ENCODE measurements around the gene CMKLR1. TPM values are rescaled to one million over a fixed set of nuclear protein-coding genes. Genes with fewer than 3 reads are reported as not detected.
A peak's percentile ranks its signal among the peaks of the same experiment; 100 is the strongest.

The CMKLR1 gene
- total RNA-seq, 3 donors from 2014 or later (not counting 1 experiment from before 2014, with no cell fraction given) = 40.7 to 99.1 (median 63.2) TPM

DNA sequence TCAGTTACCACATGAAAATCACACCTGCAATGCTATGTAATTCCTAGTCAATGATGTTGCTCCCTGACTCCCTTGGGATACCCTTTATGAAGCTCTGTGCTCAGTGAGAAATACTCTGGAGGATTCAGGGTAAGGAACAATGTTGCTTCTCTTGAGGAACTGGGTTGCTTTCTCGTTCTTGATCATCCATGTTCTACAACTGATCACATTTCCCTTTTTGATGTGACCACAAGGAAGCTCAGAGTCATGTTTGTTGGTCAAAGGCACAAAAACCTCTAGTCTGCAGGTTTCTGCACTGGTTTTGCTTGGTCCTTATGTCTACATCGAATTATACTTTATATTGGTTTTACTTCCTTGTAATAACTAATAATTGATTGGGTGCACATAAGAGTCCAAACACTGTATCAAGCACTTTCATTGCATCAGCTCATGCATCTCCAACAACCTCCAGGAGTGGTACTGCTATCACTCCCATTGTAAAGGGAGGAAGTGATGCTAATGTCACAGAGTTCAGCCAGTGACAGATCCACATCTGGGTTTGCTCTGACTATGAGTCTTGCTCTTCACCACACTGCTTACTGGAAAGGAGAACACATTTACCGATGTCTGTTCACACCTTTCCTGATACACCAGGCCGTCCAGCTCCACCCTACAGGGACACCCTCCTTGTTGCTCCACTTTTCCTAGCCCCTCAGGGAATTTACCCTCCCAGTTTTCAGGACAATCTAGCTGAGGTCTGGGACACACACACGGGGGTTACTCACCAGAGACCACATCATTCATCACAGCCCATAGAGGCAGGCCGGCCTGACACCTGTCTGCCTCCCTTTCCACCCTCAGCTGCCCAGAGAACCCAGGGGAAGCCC is 41.0 kb downstream of the CMKLR1 start:
- DNase-seq (no peak), ATAC-seq (peak; percentile 28 to 40 (median 37))
- no peaks in the 10 kb centered on the region for H3K27me3 Mint-ChIP-seq (ENCODE audit: low read depth in 2 of 2)
- H3K4me1 Mint-ChIP-seq = peaks cover 97 to 100% of the 10 kb centered on the region in 2 donors
- H3K4me3 Mint-ChIP-seq = peak overlapping the region; percentile 85
- no peaks in the 10 kb centered on the region for H3K9me3 Mint-ChIP-seq
- H3K27me3 ChIP-seq (ENCODE audit: control insufficient read depth, insufficient read depth, low read length) = no peaks in the 10 kb centered on the region
- H3K4me3 ChIP-seq (ENCODE audit: low read length) = no peak overlapping the region
- peak overlapping the region; percentile 91 to 98 for H3K27ac Mint-ChIP-seq
- H3K36me3 Mint-ChIP-seq = peaks cover 8% of the 10 kb centered on the region
- peak overlapping the region; percentile 69 for H3K27ac ChIP-seq (ENCODE audit: low read length)
- peaks cover 82% of the 10 kb centered on the region for H3K4me1 ChIP-seq (ENCODE audit: control insufficient read depth, insufficient read depth, low read length)
- TF ChIP-seq, protein P1, sequence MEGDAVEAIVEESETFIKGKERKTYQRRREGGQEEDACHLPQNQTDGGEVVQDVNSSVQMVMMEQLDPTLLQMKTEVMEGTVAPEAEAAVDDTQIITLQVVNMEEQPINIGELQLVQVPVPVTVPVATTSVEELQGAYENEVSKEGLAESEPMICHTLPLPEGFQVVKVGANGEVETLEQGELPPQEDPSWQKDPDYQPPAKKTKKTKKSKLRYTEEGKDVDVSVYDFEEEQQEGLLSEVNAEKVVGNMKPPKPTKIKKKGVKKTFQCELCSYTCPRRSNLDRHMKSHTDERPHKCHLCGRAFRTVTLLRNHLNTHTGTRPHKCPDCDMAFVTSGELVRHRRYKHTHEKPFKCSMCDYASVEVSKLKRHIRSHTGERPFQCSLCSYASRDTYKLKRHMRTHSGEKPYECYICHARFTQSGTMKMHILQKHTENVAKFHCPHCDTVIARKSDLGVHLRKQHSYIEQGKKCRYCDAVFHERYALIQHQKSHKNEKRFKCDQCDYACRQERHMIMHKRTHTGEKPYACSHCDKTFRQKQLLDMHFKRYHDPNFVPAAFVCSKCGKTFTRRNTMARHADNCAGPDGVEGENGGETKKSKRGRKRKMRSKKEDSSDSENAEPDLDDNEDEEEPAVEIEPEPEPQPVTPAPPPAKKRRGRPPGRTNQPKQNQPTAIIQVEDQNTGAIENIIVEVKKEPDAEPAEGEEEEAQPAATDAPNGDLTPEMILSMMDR (IDR thresholded peaks at IDR 0.05) = no peak
- peaks cover under 1% of the 10 kb centered on the region for H3K36me3 ChIP-seq (ENCODE audit: control insufficient read depth, insufficient read depth, low read length)
- intact Hi-C loops (cut with micrococcal nuclease) = no loop called here
- WGBS (ENCODE audit: insufficient coverage) = 34% methylated on average over 5 of the region's 6 CpGs
- no peaks in the 10 kb centered on the region for H3K9me3 ChIP-seq (ENCODE audit: control insufficient read depth, insufficient read depth, low read length)

DNA sequence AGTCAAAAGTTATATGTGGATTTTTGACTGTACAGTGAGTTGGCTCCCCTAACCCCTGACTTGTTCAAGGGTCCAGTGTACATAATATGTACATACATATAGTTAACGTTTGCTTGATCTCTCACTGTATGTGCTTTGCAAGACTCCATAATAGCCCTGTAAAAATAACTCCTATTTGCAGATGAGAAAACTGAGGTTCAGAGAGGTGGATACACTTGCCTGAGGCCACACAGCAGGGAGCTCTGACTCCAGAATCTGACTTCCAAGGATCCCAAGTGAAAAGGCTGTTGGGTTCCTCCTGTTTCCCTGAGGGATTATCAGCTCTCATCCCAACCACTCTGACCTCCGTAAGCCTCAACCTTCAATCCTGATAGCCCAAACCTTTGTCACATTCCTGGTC is 41.7 kb downstream of the CMKLR1 start:
- H3K27ac ChIP-seq (ENCODE audit: low read length) = peak overlapping the region; percentile 69
- Mint-ChIP-seq H3K4me1 (peaks cover 100% of the 10 kb centered on the region in 2 donors), H3K27ac (peak overlapping the region; percentile 91 to 98), H3K9me3 (no peaks in the 10 kb centered on the region), H3K27me3 (ENCODE audit: low read depth in 2 of 2) (no peaks in the 10 kb centered on the region), H3K36me3 (peaks cover 15% of the 10 kb centered on the region), H3K4me3 (peak overlapping the region; percentile 85)
- H3K4me1 ChIP-seq (ENCODE audit: control insufficient read depth, insufficient read depth, low read length) = peaks cover 77% of the 10 kb centered on the region
- H3K36me3 ChIP-seq (ENCODE audit: control insufficient read depth, insufficient read depth, low read length) = peaks cover 3% of the 10 kb centered on the region
- intact Hi-C loops (cut with micrococcal nuclease) = no loop called here
- DNase-seq (no peak), ATAC-seq (no peak)
- TF ChIP-seq, protein P1 (IDR thresholded peaks at IDR 0.05) = no peak
- H3K27me3 ChIP-seq (ENCODE audit: control insufficient read depth, insufficient read depth, low read length) = no peaks in the 10 kb centered on the region
- H3K4me3 ChIP-seq (ENCODE audit: low read length) = no peak overlapping the region
- H3K9me3 ChIP-seq (ENCODE audit: control insufficient read depth, insufficient read depth, low read length) = no peaks in the 10 kb centered on the region
- WGBS (ENCODE audit: insufficient coverage) = 94% methylated on average over 1 of the region's 2 CpGs

DNA sequence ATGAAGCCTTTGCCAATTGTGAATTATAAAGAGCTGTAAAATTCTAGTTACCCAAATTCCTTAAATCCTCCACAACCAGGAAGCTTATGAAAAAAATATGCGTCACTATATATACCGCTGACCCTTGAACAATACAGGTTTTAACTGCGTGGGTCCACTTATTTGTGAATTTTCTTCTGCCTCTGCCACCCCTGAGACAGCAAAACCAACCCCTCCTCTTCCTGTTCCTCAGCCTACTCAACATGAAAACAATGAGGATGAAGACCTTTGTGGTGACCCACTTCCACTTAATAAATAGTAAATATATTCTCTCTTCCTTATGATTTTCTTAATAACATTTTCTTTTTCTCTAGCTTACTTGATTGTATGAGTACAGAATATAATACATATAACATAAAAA is 42.2 kb downstream of the CMKLR1 start:
- 23% methylated on average over 3 of the region's 3 CpGs for WGBS (ENCODE audit: insufficient coverage)

More for the DNA sequence above, 42.2 kb downstream of the CMKLR1 start:
- Histone ChIP-seq H3K4me1 (ENCODE audit: control insufficient read depth, insufficient read depth, low read length) (peaks cover 77% of the 10 kb centered on the region), H3K4me3 (ENCODE audit: low read length) (no peak overlapping the region), H3K9me3 (ENCODE audit: control insufficient read depth, insufficient read depth, low read length) (peaks cover 2% of the 10 kb centered on the region), H3K36me3 (ENCODE audit: control insufficient read depth, insufficient read depth, low read length) (peaks cover 7% of the 10 kb centered on the region), H3K27ac (ENCODE audit: low read length) (peak overlapping the region; percentile 69), H3K27me3 (ENCODE audit: control insufficient read depth, insufficient read depth, low read length) (no peaks in the 10 kb centered on the region)
- TF ChIP-seq, protein P1 (IDR thresholded peaks at IDR 0.05) = no peak
- H3K27ac Mint-ChIP-seq = peak overlapping the region; percentile 91 to 98
- no peak for ATAC-seq
- no peaks in the 10 kb centered on the region for H3K27me3 Mint-ChIP-seq (ENCODE audit: low read depth in 2 of 2)
- peaks cover 20% of the 10 kb centered on the region for H3K36me3 Mint-ChIP-seq
- no peaks in the 10 kb centered on the region for H3K9me3 Mint-ChIP-seq
- no peak for DNase-seq
- intact Hi-C loops (cut with micrococcal nuclease) = no loop called here
- peaks cover 100% of the 10 kb centered on the region in 2 donors for H3K4me1 Mint-ChIP-seq
- peak overlapping the region; percentile 85 for H3K4me3 Mint-ChIP-seq
